Stimulated activated CD8-positive, alpha-beta memory T cell treated with anti-CD3 and anti-CD28 coated beads, Interleukin-4, amount 100 ng/mL, for 1 hour (primary cell): ENCODE results near the gene NMT2.
"Not testable (repeated sequence)": the region's sequence is repeated elsewhere in the genome, so short reads cannot be mapped to it uniquely, and the experiment has no call there.

Source experiments
- DNase-seq, 2 donors: peaks; one replicate each; pipeline ENCODE4 v3.0.0-alpha.2; 2020; ENCODE audit warnings: low read depth in 2 of 2, low spot score in 1 of 2

The NMT2 gene

DNA sequence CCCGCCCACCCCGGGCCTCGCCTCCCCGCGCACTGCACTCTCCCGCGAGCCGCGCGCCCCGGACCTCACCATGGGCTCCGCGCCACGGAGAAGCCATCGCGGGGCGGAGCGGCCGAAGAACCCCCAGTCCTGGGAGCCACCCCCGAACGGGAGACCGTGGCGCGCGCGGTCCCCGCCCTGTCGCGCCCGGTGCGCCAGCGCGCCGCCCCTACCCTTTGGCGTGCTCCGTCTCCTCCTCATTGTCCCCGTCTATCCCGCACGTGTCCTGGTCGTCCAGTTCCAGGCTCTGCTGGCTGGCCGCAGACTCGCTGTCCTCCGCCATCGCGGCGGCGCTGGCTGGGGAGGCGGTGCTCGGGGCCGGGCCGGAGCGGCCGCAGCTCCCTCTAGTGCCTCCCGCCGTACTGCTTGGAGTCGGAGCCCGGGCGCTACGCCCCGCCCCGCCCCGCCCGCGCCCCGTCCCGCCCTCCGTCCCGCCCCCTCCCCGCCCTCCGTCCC, at the start of gene NMT2:
TSS of gene NMT2 (minus strand) at position 403 of the 495 bp plus-strand sequence. CDS start at position 322, 81 bp downstream.
- peak in 1 of 2 donors; percentile 36 for DNase-seq

DNA sequence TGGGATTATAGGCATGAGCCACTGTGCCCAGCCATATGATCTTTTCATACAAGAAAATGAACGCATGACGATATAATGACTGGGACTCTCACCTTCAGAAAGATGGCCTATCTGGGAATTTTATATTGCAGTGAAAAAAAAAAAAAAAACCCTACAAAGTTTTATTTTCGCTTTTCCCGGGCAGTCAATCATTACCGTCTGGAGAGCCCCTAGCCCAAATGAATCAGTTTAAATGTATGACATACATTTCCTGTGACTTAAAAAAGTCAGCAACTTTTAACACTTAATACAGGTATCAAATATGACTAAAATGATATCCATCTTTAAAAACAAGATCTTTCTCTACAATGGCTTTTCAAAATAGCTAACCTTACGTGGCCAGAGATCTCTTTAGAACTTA, 48.2 kb upstream of the NMT2 start:
- no peak for DNase-seq

DNA sequence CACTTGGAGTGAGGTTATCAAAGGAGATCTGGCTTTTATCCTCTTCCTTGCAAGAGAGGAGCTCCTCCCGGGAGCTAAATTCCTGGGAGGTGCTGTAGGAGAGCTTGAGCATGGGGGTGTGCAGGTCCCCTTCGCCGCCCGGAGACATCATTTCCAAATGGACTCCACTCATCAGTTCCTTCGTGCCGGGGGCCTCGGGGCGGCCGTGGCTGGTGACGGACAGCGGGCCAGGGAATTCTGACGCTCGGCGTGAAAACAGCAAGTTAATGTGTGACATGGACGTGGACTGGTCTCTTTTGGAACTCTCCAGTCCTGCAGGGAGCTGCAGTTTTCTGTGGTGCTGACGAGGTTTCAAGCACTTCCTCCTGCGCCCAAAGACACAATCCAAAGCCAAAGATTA, 45.7 kb upstream of the NMT2 start:
- no peak for DNase-seq

- no peak for DNase-seq
These were observed 45.0 kb upstream of the NMT2 start for GRCh38 chr10:15213461-15213861.

- no peak for DNase-seq
These were observed 43.0 kb upstream of the NMT2 start for GRCh38 chr10:15211464-15211979.

- no peak for DNase-seq
These were observed 42.0 kb upstream of the NMT2 start for GRCh38 chr10:15210521-15210920.

DNA sequence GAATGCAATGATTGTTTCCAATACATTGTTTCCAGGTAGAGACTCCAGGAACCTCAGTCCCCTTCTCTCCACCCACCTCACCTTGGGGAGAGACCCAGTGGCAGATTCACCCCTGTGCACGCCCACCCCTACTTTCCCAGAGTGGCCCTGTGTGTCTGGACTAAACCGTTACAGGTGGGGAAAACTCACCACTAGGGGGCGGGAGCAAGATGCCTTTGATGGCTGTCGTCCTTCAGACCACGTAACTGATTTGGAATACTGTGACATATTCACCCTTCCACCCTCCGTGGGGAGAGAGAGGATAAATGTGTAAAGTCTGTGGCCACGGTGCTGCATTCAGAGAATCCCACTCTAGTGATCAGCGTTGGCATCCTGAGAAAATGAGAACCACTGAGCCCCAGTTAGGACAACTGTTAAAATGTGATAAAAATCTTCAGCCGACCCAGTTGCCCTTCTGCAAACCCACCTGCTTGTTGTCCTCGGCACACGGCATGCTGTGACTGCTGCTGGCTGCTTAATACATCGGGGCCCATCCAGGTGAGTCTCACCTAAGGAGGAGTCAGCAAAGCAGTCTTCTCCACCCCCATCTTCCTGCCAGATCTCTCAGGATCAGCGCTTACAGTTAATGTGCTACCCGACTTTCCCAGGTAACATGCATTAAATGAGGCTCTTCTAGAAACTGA, 41.5 kb upstream of the NMT2 start:
- peak; percentile 70 to 82 for DNase-seq

- DNase-seq = no peak
These were observed 39.7 kb upstream of the NMT2 start for GRCh38 chr10:15208221-15208620.

DNA sequence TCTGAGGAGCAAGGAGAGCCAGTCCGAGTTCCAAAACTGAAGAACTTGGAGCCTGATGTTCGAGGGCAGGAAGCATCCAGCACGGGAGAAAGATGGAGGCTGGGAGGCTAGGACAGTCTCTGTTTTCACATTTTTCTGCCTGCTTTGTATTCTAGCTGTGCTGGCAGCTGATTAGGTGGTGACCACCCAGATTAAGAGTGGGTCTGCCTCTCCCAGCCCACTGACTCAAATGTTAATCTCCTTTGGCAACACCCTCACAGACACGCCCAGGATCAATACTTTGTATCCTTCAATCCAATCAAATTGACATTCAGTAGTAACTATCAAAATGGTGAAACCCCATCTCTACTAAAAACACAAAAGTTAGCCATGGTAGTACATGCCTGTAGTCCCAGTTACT, 38.9 kb upstream of the NMT2 start:
- DNase-seq = not testable (repeated sequence)

DNA sequence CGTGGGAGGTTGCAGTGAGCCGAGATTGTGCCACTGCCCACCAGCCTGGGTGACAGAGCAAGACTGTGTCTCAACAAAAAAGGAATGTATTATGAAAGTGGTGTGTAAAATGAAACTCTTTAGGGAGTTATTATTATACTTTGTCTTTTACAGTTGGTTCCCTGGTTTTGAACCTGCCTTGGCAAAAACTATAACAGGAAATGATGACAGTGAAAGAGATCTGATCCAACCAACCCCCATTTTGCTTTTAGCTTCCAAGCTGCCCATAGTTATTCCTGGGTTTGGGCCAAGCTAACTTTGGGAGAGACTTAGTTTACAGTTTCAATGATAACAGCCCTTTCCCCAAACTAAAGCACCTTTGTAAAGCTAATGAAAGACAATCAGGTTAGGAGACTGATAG, 34.1 kb upstream of the NMT2 start:
- no peak for DNase-seq

- not testable (repeated sequence) for DNase-seq
These were observed 33.8 kb upstream of the NMT2 start for GRCh38 chr10:15202301-15202621.

- DNase-seq = no peak
These were observed 33.3 kb upstream of the NMT2 start for GRCh38 chr10:15201589-15202300.

GRCh38 chr10:15200626-15201025, 32.1 kb upstream of the NMT2 start:
- no peak for DNase-seq

- DNase-seq = no peak
These were observed 29.4 kb upstream of the NMT2 start for GRCh38 chr10:15197911-15198310.

DNA sequence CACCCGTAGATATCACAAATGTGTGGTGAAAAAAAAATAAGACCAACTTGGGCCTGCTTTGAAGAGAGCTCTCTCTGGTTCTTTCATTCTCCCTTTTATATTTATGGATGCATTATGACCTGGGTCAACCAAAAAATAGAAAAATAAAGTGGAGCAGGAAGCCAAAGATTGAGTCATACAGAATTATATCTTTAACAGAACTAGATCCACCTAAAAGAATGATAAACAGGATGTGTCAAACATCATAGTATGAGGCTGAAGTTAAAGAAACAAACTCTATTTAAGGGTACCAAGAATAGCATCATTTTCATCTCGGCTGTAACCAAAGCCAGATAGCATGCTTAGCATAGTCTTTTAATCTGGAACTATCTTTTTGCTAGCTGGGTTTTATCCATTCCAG, 28.8 kb upstream of the NMT2 start:
- no peak for DNase-seq

DNA sequence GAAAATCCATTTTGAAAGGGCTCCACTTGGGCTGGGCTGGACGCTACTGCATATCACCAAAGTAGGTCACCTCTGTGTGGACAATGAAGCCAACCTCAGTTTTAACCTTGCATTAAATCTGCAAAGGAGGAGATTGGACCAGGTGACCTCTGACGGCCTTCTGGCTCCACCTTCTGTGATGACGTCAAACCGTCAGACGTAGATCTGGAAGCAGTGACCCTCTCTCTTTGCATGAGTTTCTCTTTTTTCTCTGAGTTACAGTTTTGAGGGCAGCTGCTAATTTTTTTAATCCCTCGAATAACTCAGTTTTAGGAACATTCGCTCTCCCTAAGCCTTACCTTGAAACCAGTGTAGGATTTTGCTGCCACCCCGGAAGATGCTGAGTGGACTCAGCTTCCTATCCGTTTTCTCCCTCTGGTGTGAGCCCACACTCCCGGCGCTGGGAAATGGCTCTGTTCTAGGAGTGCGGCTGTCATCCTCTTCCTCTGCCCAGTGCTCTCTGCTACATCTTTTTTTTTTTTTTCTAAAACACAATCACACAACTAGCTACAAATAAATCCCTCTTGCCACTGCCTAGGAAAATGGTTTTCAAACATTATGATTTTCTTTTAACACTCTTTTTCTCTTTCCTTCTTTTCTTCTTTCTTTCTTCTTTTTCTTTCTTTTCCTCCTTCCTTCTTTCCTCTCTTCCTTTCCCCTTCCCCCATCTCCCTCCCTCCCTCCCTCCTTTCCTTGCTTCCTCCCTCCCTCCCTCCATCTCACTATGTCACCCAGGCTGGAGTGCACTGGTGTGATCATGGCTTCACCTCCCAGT, 27.7 kb upstream of the NMT2 start:
- no peak for DNase-seq

GRCh38 chr10:15189133-15189885, 20.8 kb upstream of the NMT2 start:
- no peak for DNase-seq

DNA sequence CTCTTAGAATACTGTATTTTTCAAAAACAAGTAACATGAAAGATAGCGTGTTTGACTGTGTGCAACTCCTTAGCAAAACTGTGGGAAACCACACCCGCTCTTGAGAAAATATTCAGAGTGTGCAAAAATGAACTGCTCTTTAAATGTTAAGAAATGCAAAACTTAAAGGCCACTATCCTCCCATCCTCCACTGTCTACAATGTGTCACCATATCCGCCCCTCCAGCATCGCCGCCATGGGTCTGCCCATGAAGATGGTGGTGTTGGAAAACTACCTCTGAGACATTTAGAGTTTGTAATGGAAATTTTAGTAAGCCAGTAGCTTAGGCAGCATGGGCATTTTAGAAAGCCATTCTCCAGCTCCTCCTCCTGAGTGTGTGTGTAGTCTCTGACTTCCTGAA, 20.1 kb upstream of the NMT2 start:
- DNase-seq = no peak

- DNase-seq = no peak
These were observed 15.4 kb upstream of the NMT2 start for GRCh38 chr10:15183689-15184481.

DNA sequence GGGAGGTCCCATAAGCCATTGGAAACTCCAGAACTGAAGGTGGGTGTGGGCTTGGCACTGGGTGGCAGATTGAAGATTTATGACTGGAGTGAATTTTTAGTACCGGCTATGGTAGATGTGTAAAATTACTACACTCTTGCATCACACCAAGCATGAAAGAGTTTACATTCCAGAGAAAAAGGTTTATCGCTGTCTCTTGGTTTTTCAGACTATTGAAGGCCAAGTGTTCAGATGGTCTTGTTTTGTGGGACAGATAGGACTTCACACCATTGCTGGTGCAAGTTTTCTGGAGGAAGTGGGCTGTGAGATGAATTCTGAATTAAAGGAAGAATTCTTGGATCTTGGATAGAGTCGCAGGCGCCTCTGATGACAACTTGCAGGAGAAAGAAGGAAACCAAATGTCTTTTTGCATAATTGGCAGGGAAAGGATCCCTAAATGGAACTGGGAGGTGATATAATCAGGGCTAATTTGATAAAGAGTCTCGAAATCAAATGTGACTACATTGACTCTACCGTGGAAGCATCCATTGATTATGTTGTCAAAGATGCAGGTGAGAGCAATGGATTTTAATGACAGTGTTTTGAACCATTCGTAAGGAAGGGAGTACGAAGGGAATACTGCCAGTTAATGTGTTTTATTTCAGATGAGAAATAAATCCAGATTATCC, 14.2 kb upstream of the NMT2 start:
- no peak for DNase-seq
